GM12878 (cell line): ENCODE results near the gene TLX1. TPM values are rescaled to one million over a fixed set of nuclear protein-coding genes. Genes with fewer than 3 reads are reported as not detected.

Experiments used
- ATAC-seq: fragments of 200-7000 bp; cut with Tn5 transposase; 3 replicates; pipeline ENCODE4 v1.9.1; 2020; ENCODE audit warnings: mild to moderate bottlenecking, moderate library complexity
- BruUV-seq: library from RNA; stranded (reverse); fragments of 400-500 nt; replicated peaks from 2 replicates; lab custom pipeline; 2021; lab: Mats Ljungman, UMichigan
- CTCF ChIA-PET: fragments of 300-600 bp; sonication (Branson Sonifier 250); formaldehyde crosslinking; extraction: SDS; loops from one replicate; lab custom pipeline; 2021; ENCODE audit warnings: inconsistent platforms; lab: Yijun Ruan, JAX
- POLR2A ChIA-PET: fragments of 350-600 bp; formaldehyde crosslinking; extraction: SDS; loops from one replicate; lab custom pipeline; 2021; ENCODE audit warnings: inconsistent platforms; lab: Charles Lee
- RAD21 ChIA-PET: fragments of 300-600 bp; sonication (Branson Sonifier 250); formaldehyde crosslinking; loops from one replicate; lab custom pipeline; 2023; ENCODE audit warnings: antibody characterized with exemption; ENCODE audit not compliant: unreplicated experiment; lab: Charles Lee
- SMC1A ChIA-PET: fragments of 300-600 bp; sonication (Branson Sonifier 250); formaldehyde crosslinking; loops from one replicate; lab custom pipeline; 2023; ENCODE audit not compliant: unreplicated experiment, uncharacterized antibody; lab: Charles Lee
- DNase-seq: peaks from one replicate; pipeline ENCODE4 v3.0.0-alpha.2; 2011; ENCODE audit warnings: low read depth, low spot score
- FAIRE-seq: peaks from 3 replicates; lab custom pipeline; 2011; peaks lifted over from hg19 to GRCh38; lab: Jason Lieb, UNC
- H2AFZ ChIP-seq: 2 replicates; pipeline ENCODE4 v1.6.0; 2011; ENCODE audit warnings: low read depth, low read length, control low read depth; ENCODE audit not compliant: control insufficient read depth
- H3K27ac ChIP-seq: 2 replicates; pipeline ENCODE4 v1.5.1; 2011; ENCODE audit warnings: control low read depth; ENCODE audit not compliant: control insufficient read depth, insufficient read depth
- H3K27me3 ChIP-seq, 2 experiments: replicated peaks in 1 of 2; 2 replicates each; pipeline versions ENCODE4 v1.6.0 to v1.6.1; 2011; ENCODE audit warnings: low read length in 1 of 2; ENCODE audit not compliant: control insufficient read depth in 2 of 2, insufficient read depth in 2 of 2
- H3K36me3 ChIP-seq, 2 experiments: 2 replicates each; pipeline ENCODE4 v1.5.1; 2011; ENCODE audit warnings: low read length in 1 of 2; ENCODE audit not compliant: control insufficient read depth in 2 of 2, insufficient read depth in 2 of 2
- H3K4me1 ChIP-seq: 2 replicates; pipeline ENCODE4 v1.6.1; 2011; ENCODE audit warnings: mild to moderate bottlenecking, low read length, moderate library complexity, mixed read lengths; ENCODE audit not compliant: control insufficient read depth, insufficient read depth
- H3K4me2 ChIP-seq: 2 replicates; pipeline ENCODE4 v1.6.0; 2011; ENCODE audit warnings: control low read depth; ENCODE audit not compliant: control insufficient read depth, insufficient read depth
- H3K4me3 ChIP-seq: fragments of 200-600 bp; sonication (generic); 2 replicates; pipeline ENCODE4 v1.5.1; 2016
- H3K79me2 ChIP-seq: 2 replicates; pipeline ENCODE4 v1.6.0; 2011; ENCODE audit warnings: low read length; ENCODE audit not compliant: control insufficient read depth, insufficient read depth
- H3K9ac ChIP-seq: 2 replicates; pipeline ENCODE4 v1.8.0; 2011; ENCODE audit warnings: low read length, control low read depth, mixed read lengths; ENCODE audit not compliant: control insufficient read depth, insufficient read depth
- H3K9me3 ChIP-seq: replicated peaks from 3 replicates; pipeline ENCODE4 v1.5.1; 2011; ENCODE audit warnings: mild to moderate bottlenecking, low read length; ENCODE audit not compliant: control insufficient read depth, insufficient read depth
- H4K20me1 ChIP-seq: 2 replicates; pipeline ENCODE4 v1.6.0; 2011; ENCODE audit not compliant: control insufficient read depth, insufficient read depth
- ESRRA ChIP-seq: IDR thresholded peaks from 2 replicates; pipeline ENCODE4 v1.6.1; 2012; ENCODE audit warnings: mild to moderate bottlenecking, low read length, improper control_type of control experiment
- GATAD2B ChIP-seq: fragments of 450-650 bp; conservative IDR thresholded peaks from 2 replicates; pipeline ENCODE4 v1.6.1; 2017; ENCODE audit warnings: low read depth, mild to moderate bottlenecking, moderate library complexity
- MXI1 ChIP-seq: fragments of 150-350 bp; IDR thresholded peaks from 2 replicates; pipeline ENCODE4 v1.6.1; 2011; ENCODE audit warnings: low read depth, mild to moderate bottlenecking, inconsistent platforms, low read length, improper control_type of control experiment
- MYC ChIP-seq: IDR thresholded peaks from 2 replicates; pipeline ENCODE4 v1.6.1; 2011; ENCODE audit warnings: mild to moderate bottlenecking, low read length, moderate library complexity, inconsistent platforms; ENCODE audit not compliant: insufficient read depth, insufficient replicate concordance, insufficient read length, severe bottlenecking
- NBN ChIP-seq: fragments of 450-650 bp; IDR thresholded peaks from 2 replicates; pipeline ENCODE4 v1.6.1; 2016
- NR2F1 ChIP-seq: fragments of 450-650 bp; conservative IDR thresholded peaks from 2 replicates; pipeline ENCODE4 v1.6.1; 2017; ENCODE audit warnings: mild to moderate bottlenecking
- POU2F2 ChIP-seq: IDR thresholded peaks from 3 replicates; pipeline ENCODE4 v1.6.1; 2011; ENCODE audit warnings: low read depth, mild to moderate bottlenecking, low read length, borderline replicate concordance
- RB1 ChIP-seq: fragments of 450-650 bp; formaldehyde crosslinking; IDR thresholded peaks from 2 replicates; pipeline ENCODE4 v1.6.1; 2017; ENCODE audit warnings: mild to moderate bottlenecking, borderline replicate concordance
- RCOR1 ChIP-seq: conservative IDR thresholded peaks from 2 replicates; pipeline ENCODE4 v1.6.1; 2012; ENCODE audit warnings: low read depth, low read length, improper control_type of control experiment
- SP1 ChIP-seq: IDR thresholded peaks from one replicate; pipeline ENCODE4 v1.6.1; 2011; ENCODE audit warnings: low read depth, low read length
- SUZ12 ChIP-seq: fragments of 200-600 bp; sonication (generic); IDR thresholded peaks from one replicate; pipeline ENCODE4 v1.6.1; 2018; ENCODE audit warnings: antibody characterized with exemption, mild to moderate bottlenecking; ENCODE audit not compliant: unreplicated experiment
- TAF1 ChIP-seq: IDR thresholded peaks from 2 replicates; pipeline ENCODE4 v1.6.1; 2011; ENCODE audit warnings: mild to moderate bottlenecking, low read depth, low read length, borderline replicate concordance
- TARDBP ChIP-seq: IDR thresholded peaks from 2 replicates; pipeline ENCODE4 v1.6.1; 2016; ENCODE audit warnings: borderline replicate concordance
- ZNF217 ChIP-seq: fragments of 450-650 bp; IDR thresholded peaks from 2 replicates; pipeline ENCODE4 v1.6.1; 2017; ENCODE audit warnings: antibody characterized with exemption, mild to moderate bottlenecking
- WGBS: methylation state at CpG from one replicate; pipeline ENCODE4 v1.1.6; 2016; ENCODE audit warnings: low lambda C conversion rate; ENCODE audit not compliant: insufficient replicate concordance, insufficient coverage; ENCODE audit errors: missing lambda C conversion rate; 5-methylcytosine and 5-hydroxymethylcytosine counted together
- in situ Hi-C: fragments of 300-500 bp; cut with MboI; formaldehyde crosslinking; loops from 9 replicates; pipeline ENCODE4 v1.14.3; 2018; ENCODE audit warnings: mixed read lengths
- intact Hi-C: fragments of 100-400 bp; cut with micrococcal nuclease; formaldehyde crosslinking; loops from one replicate; pipeline ENCODE4 v1.14.2; 2022; ENCODE audit not compliant: unreplicated experiment
- polyA plus RNA-seq, 11 experiments: library from polyadenylated mRNA; depleted of rRNA in 4 of 11; unstranded in 6 of 11; stranded (reverse) in 5 of 11; fragments of >200 nt; fragmentation: Nextera tagmentation in 4 of 11; fragmentation: Illumina TruSeq in 1 of 11; extraction: Ambion mirVana in 4 of 11; extraction: Trizol in 1 of 11; gene quantifications; 1 replicate in 1 of 11; 2 replicates in 10 of 11; pipeline versions ENCODE4 v1.2.1 to v1.2.3, GENCODE V29; 2011 to 2016; ENCODE audit warnings: inconsistent platforms in 2 of 11, missing spikeins in 2 of 11, low read depth in 1 of 11
- total RNA-seq, 4 experiments: library from RNA; depleted of rRNA in 3 of 4; stranded (reverse); fragments of >200 nt in 3 of 4; fragmentation: Illumina TruSeq in 1 of 4; extraction: Trizol in 1 of 4; gene quantifications; 2 replicates each; pipeline versions ENCODE4 v1.2.1 to v1.2.3, GENCODE V29; 2013 to 2021
- TF ChIP-seq, protein P1 (sequence below): fragments of 450-650 bp; IDR thresholded peaks from 2 replicates; pipeline ENCODE4 v1.6.1; 2017; ENCODE audit warnings: borderline replicate concordance
- TF ChIP-seq, protein P2 (sequence below): fragments of 450-650 bp; IDR thresholded peaks from 2 replicates; pipeline ENCODE4 v1.6.1; 2016; ENCODE audit warnings: mild to moderate bottlenecking, moderate library complexity, borderline replicate concordance
- TF ChIP-seq, protein P3 (sequence below): fragments of 450-650 bp; formaldehyde crosslinking; IDR thresholded peaks from 2 replicates; pipeline ENCODE4 v1.4.0; 2022; ENCODE audit warnings: mild to moderate bottlenecking, moderate library complexity

The TLX1 gene
- total and polyA plus RNA-seq, 10 of the 15 experiments (the other 5 are each of a cell fraction or from before 2014, with no cell fraction given): not detected

DNA sequence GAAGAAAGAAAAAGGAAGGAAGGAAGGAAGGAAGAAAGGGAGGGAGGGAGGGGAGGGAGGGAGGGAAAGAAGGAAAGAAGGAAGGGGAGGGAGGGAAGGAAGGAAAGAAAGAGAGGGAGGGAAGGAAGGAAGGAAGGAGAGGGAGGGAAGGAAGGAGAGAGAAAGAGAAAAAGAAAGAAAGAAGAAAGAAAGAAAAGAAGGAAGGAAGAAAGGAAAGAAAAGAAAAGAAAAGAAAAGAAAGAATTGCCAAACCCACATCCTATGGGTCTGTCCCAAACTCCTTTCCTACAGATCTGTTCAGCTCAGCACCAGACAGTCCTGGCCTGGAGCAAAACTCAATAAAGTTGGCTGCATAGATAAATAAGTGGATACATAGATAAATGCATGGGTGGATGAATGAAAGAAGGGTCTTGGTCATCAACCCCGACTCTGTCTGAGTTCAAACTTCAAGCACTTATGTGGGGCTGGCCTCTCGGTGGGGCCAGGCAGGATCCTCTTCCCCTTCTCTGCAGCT, 17.2 kb upstream of the TLX1 start:
- intact Hi-C loops (no loop called here), in situ Hi-C loops (no loop called here)
- ChIA-PET CTCF (no interaction called here), POLR2A (no interaction called here), SMC1A (no interaction called here), RAD21 (no interaction called here)
- Histone ChIP-seq H3K4me2 (no peak overlapping the region), H3K79me2 (no peaks in the 10 kb centered on the region), H3K4me1 (no peaks in the 10 kb centered on the region), H4K20me1 (no peaks in the 10 kb centered on the region), H3K4me3 (no peak overlapping the region), H3K36me3 (no peaks in the 10 kb centered on the region), H2AFZ (no peak overlapping the region), H3K27ac (no peak overlapping the region), H3K9me3 (no peaks in the 10 kb centered on the region), H3K27me3 (peaks cover 0 to 2% of the 10 kb centered on the region in 2 experiments; a peak in 2 of 4 replicates), H3K9ac (no peak overlapping the region)
- FAIRE-seq (no peak), DNase-seq (no peak), ATAC-seq (no peak)
- no TSS peak for BruUV-seq
- 0% methylated on average over 2 of the region's 2 CpGs for WGBS
- TF ChIP-seq RCOR1: no peak
- TF ChIP-seq RB1: no peak
- TF ChIP-seq, protein P1, sequence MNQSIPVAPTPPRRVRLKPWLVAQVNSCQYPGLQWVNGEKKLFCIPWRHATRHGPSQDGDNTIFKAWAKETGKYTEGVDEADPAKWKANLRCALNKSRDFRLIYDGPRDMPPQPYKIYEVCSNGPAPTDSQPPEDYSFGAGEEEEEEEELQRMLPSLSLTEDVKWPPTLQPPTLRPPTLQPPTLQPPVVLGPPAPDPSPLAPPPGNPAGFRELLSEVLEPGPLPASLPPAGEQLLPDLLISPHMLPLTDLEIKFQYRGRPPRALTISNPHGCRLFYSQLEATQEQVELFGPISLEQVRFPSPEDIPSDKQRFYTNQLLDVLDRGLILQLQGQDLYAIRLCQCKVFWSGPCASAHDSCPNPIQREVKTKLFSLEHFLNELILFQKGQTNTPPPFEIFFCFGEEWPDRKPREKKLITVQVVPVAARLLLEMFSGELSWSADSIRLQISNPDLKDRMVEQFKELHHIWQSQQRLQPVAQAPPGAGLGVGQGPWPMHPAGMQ: no peak
- no peak for TF ChIP-seq SP1
- TF ChIP-seq POU2F2: no peak
- TF ChIP-seq TAF1: no peak
- TF ChIP-seq GATAD2B: no peak
- TF ChIP-seq ESRRA: no peak
- no peak for TF ChIP-seq SUZ12
- TF ChIP-seq NR2F1: no peak
- no peak for TF ChIP-seq TARDBP
- TF ChIP-seq NBN: no peak
- TF ChIP-seq, protein P2, sequence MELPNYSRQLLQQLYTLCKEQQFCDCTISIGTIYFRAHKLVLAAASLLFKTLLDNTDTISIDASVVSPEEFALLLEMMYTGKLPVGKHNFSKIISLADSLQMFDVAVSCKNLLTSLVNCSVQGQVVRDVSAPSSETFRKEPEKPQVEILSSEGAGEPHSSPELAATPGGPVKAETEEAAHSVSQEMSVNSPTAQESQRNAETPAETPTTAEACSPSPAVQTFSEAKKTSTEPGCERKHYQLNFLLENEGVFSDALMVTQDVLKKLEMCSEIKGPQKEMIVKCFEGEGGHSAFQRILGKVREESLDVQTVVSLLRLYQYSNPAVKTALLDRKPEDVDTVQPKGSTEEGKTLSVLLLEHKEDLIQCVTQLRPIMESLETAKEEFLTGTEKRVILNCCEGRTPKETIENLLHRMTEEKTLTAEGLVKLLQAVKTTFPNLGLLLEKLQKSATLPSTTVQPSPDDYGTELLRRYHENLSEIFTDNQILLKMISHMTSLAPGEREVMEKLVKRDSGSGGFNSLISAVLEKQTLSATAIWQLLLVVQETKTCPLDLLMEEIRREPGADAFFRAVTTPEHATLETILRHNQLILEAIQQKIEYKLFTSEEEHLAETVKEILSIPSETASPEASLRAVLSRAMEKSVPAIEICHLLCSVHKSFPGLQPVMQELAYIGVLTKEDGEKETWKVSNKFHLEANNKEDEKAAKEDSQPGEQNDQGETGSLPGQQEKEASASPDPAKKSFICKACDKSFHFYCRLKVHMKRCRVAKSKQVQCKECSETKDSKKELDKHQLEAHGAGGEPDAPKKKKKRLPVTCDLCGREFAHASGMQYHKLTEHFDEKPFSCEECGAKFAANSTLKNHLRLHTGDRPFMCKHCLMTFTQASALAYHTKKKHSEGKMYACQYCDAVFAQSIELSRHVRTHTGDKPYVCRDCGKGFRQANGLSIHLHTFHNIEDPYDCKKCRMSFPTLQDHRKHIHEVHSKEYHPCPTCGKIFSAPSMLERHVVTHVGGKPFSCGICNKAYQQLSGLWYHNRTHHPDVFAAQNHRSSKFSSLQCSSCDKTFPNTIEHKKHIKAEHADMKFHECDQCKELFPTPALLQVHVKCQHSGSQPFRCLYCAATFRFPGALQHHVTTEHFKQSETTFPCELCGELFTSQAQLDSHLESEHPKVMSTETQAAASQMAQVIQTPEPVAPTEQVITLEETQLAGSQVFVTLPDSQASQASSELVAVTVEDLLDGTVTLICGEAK: no peak
- TF ChIP-seq, protein P3, sequence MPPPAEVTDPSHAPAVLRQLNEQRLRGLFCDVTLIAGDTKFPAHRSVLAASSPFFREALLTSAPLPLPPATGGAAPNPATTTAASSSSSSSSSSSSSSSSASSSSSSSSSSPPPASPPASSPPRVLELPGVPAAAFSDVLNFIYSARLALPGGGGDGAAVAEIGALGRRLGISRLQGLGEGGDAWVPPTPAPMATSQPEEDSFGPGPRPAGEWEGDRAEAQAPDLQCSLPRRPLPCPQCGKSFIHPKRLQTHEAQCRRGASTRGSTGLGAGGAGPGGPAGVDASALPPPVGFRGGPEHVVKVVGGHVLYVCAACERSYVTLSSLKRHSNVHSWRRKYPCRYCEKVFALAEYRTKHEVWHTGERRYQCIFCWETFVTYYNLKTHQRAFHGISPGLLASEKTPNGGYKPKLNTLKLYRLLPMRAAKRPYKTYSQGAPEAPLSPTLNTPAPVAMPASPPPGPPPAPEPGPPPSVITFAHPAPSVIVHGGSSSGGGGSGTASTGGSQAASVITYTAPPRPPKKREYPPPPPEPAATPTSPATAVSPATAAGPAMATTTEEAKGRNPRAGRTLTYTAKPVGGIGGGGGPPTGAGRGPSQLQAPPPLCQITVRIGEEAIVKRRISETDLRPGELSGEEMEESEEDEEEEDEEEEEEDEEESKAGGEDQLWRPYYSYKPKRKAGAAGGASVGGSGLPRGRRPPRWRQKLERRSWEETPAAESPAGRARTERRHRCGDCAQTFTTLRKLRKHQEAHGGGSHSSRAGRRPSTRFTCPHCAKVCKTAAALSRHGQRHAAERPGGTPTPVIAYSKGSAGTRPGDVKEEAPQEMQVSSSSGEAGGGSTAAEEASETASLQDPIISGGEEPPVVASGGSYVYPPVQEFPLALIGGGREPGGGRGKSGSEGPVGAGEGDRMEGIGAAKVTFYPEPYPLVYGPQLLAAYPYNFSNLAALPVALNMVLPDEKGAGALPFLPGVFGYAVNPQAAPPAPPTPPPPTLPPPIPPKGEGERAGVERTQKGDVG: no peak
- no peak for TF ChIP-seq MYC
- no peak for TF ChIP-seq MXI1
- TF ChIP-seq ZNF217: no peak
